Skin of body (tissue), 3 donors: Measurements from ENCODE around the gene GK. TPM values are rescaled to one million over a fixed set of nuclear protein-coding genes. Genes with fewer than 3 reads are reported as not detected.
"Not testable (repeated sequence)": the region's sequence is repeated elsewhere in the genome, so short reads cannot be mapped to it uniquely, and the experiment has no call there.

Experiments
- DNase-seq: peaks from one replicate; lab custom pipeline; 2025; lab: John Stamatoyannopoulos, UW
- small RNA-seq: library from RNA; depleted of rRNA; stranded (forward); fragments of <200 nt; gene quantifications from one replicate; pipeline ENCODE3, GENCODE V24; 2014; ENCODE audit warnings: low replicate concordance
- total RNA-seq: library from RNA; depleted of rRNA; stranded (reverse); fragments of >200 nt; gene quantifications from one replicate; pipeline ENCODE4 v1.2.3, GENCODE V29; 2014

GK gene
- total RNA-seq, 1 donor from 2014 or later, result 12.5 TPM

GRCh38 chrX:30693999-30694650, 40.9 kb downstream of the GK start:
- DNase-seq, result no peak

GRCh38 chrX:30702736-30703135, 49.5 kb downstream of the GK start:
- DNase-seq, result no peak

DNA sequence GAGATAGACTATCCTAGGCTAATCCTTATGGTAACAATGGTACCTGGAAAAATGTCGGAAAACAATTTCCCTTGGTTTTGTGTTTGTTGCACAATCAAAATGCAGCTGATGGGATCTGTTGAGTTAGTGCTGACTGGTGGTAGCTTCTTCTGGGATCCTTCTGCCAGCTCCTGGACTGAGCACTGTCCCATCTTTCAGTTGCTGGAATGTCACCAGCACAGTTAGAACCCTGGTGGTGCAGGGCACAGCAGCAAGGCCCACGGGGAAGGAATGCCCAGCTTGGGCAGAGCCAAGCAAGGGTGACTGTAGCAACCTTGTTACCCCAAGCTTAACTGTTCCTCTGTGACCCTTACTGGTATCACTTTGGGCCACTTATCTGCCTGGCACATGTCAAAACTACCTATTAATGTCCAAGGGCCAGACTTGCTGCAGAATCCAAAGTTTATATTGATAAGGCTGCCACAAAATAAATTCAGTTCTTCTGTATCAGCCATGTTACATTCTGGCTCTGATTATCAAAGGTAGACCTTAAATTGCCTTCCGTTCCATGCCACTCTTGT, 53.1 kb downstream of the GK start:
- DNase-seq, result no peak

- DNase-seq, result no peak
Measured at GRCh38 chrX:30712214-30712613, 59.0 kb downstream of the GK start.

DNA sequence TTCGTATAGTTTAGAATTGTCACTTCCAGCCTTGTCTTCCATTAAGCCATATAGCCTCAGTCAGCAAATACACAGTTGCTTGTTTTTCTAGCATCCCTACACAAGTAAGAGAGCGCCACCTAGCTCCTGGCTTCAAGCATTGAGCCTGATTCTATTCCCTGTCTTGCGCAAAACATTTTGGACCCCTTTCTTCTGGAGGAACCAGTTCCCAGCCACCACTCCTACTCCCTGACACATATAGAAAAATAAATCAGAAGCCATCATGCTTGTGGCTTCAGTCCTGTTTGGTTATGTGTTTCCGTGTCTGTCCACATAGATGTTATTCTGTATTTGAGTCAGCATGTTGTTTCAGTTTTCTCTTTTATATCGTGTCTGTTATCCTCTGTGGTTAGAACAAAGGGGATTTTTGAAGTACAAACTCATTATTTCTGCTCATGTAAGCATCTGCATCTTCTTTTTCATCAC, 59.9 kb downstream of the GK start:
- peak; percentile 26 for DNase-seq

DNA sequence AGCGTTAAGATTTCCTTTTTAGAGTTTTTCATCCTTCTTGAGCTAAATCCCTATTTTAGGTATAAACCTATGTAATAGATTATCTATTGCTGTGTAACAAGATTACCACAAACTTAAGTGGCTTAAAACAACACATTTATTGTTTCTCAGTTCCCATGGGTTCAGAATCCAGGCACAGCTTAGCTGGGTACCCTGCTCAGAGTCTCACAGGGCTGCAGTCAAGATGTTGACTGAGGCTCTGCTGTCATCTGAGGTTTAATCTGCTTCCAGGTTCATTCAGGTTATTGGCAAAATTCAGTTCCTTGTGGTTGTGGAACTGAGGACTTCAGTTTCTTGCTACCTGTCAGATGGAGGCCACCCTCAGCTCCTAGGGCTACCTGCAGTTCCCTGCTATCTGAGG, 60.9 kb downstream of the GK start:
- no peak for DNase-seq

DNA sequence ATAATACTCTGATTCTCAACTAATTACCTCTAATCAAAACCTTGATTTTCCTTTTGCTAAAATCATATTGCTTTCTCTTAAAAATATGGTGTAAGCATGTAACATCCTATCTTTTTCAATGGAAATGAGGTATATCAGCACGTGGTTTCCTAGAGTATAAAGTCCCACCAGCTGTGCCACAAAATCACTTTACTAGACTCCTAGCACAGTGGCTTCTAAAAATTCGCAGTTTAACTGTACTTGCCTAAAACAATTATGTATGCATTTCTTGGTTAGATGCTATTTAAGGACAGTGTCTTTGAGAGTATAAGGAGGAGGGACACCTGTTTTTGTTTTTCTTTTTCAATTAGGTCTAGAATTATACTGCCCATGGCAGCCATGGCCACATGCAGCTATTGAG, 62.8 kb downstream of the GK start:
- DNase-seq, result no peak

GRCh38 chrX:30733852-30734660, 80.8 kb downstream of the GK start:
- no peak for DNase-seq

DNA sequence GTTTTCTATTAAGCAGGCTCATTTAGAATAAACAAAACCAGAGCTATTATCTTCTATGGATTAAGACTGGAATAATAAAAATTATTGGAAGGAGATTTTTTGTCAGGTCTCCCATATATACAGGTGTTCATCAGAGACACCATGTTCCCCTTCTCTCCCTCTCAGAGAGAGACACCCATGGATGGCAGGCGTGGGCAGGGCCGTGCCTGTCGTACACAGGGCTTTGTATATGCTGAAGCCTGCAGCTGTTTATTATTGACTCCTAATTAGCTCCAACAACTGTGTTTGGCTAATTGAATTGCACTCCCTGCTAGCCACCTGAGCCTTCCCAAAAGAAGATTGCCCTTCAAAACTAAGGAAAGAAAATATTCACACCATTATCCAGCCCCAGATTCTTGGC, 81.6 kb downstream of the GK start:
- DNase-seq, result no peak

DNA sequence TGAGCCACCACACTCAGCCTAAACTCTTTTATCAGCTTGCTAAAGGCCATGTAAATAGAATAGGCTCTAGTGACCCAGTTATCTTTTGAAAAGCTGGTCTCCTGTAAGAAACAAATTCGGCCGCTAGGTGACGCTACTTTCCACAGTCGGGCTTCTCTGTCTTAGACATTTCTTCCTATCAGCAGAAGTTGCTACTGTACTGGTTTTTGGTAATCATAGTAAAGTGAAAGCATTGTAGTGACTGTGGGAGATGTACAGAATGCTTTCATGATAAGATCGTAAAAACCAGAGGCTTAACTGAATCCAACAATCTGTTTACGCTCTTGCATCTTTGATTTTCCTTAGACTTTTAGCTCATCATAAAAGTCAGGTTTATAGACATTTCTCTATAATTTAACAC, 82.6 kb downstream of the GK start:
- peak; percentile 27 for DNase-seq

DNA sequence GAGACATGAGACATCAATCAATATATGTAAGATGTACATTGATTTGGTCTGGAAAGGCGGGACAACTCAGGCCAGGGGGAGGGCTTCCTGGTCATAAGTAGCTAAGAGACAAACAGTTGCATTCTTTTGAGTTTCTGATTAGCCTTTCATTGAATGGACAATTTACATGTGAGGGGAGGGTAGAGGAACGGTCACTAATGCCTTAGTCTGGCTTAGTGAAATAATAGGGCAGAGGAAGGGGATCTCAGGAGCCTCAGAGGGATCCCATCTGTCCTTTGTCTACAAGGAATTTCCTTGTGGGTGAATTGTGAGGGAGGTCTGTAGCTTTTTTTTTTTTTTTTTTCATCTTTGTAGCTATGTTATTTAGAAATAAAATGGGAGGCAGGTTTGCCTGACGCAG, 88.3 kb downstream of the GK start:
- no peak for DNase-seq

- DNase-seq, result no peak
Measured at GRCh38 chrX:30748342-30748960, 95.2 kb downstream of the GK start.

GRCh38 chrX:30751497-30751896, 98.3 kb downstream of the GK start:
- no peak for DNase-seq

DNA sequence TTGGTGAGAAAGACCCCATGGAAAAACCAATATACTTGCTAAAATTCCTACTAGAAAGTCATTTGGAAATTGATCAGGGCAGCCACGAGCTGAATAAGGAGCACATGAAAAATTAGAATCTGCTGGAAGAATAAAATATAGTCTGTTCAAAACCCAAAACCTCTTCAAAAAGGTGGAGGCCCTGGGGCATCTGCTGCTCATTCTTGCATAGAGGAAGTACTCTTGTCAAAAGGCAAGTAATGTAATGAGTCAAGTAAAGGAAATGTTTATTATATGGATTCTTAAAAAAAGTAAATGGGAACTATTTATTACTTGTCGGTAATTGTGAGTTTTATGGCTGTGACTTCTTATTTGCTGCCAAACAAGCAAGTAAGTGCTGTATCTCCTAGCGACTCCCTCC, 109.5 kb downstream of the GK start:
- DNase-seq, result no peak

DNA sequence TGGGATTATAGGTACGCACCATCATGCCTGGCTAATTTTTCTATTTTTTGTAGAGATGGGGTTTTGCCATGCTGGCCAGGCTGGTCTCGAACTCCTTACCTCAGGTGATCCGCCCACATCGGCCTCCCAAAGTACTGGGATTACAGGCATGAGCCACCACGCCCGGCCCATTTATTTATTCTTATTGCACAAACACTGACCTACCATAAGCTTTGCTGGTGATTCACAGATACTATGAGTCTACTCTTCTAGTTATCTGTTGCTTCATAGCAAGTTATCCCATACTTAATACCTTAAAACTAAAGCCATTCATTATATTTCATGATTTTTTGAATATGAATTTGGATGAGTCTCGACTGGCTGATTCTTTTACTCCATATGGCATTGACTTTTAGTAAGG, 120.5 kb downstream of the GK start:
- not testable (repeated sequence) for DNase-seq

DNA sequence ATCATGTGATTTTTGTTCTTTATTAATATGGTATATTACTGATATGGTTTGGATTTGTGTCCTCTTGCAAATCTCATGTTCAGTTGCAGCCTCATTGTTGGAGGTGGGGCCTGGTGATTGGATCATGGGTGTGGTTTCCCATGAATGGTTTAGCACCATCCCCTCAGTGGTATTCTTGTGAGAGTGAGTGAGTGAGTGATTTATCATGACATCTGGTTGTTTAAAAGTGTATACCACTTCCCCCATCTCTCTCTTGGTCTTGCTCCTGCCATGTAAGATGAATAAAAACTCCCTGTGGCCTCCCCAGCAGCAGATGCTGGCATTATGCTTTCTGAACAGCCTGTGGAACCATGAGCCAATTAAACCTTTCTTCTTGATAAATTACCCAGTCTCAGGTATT, 124.4 kb downstream of the GK start:
- DNase-seq, result no peak

DNA sequence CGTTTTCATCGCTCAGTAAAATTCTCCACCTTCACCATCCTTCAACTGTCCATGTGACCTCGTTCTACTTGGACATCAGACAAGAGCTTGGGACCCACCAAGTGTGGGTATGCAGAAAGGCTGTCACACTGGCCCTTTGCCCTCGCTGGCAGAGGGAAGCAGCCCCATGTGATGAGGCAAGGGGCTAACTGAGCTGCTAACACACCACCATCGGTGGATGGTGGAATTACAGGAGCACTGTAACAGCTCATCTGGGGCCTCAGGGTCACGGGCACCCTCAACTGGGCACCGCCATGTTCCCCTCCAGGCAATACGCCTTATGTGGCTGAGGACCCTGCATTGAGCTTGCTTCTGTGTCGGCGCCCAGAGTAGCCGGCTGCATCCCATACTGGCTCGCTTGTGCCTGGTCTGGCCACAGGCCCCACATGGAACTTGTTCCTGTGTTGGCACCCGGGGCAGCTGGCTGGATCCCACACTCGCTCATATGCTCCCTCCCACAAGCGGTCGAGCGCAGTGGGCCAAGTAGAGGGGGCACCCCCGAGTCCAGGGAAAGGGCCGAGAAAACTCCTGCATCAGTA, 126.3 kb downstream of the GK start:
- DNase-seq, result no peak

Small RNA genes within 50 kb of the gene (small RNA-seq; reads per million reads assigned to genes)
- gene CKS1BP6, result not detected

Other genes starting within 250 kb of the GK start
- 1.9 TPM for gene TASL, start 75.7 kb upstream of the GK start, total RNA-seq
- 16.0 TPM for gene TAB3, start 235.8 kb downstream of the GK start, total RNA-seq